ENCODE data around the gene ROR2.

Gene ROR2

DNA sequence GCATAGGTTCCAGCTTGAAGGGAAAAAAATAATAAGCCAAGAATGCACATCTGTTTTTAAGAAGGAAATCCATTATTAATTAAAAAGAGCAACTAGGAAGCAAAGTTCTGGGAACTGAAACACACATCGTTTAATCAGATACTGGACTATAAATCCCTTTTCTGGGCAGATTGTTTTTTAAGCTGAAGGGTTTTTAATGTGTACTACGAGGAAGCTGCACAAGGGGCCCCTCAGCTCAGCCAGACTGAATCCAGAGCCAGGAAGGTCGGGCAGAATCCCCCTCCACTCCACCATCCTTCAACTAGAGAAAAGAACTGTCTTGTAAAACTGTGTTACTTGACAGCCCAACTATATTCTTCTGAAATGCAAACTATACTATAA, 49.2 kb downstream of the ROR2 start:
- DNase-seq (ENCODE audit: low read depth in 2 of 2), result no peak

DNA sequence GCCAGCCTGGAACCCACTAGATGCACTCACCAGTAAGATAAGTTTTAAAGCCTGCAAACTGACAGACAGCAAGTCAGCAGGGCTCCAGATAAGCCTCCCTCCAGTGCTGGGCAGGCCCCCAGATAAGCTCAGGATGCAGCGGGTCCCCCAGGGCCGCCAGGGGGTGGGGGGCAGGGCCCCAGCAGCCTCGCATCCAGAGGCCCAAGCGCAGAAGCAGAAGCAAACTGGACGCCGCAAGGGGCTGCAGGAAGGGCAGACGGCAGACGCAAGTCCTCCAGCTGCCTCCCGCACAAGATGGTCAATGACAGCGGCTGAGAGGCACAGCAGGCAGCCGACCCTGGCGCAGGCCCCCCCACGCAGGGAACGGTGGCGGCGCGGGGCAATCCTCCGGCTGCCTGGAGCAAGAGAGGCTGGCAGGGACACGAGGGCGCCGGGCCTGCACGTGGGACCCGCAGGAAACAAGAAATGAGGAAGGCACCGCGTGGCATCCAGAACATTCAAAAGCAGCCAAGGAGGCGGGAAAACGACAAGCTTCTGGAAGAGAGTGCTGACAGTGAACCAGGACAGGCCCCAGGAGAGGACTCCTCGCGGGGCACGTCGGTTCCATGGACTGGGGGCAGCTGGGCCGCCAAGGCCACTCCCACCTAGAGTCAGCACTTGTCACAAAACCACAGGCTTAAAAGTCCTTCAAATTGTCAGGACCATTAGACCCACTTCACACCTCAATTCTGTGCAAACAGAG, 49.8 kb downstream of the ROR2 start:
- DNase-seq (ENCODE audit: low read depth in 2 of 2), result no peak

DNA sequence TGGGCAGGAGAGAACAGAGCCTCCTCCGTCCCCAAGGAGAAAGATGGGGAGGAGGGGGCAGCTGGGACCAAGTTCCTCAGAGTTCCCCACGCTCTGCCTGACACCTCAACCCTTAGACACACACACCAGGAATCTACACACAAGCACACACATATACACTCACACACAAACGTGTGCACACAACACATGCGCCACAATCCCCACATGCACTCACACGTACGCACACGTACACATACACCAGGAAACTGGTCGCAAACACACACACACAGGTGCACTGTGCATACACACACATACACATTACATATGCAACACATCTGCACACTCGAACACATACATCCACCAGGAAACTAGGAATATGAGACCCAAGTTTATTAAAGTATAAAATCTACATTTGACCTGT, 50.4 kb downstream of the ROR2 start:
- no peak for DNase-seq (ENCODE audit: low read depth in 2 of 2)

DNA sequence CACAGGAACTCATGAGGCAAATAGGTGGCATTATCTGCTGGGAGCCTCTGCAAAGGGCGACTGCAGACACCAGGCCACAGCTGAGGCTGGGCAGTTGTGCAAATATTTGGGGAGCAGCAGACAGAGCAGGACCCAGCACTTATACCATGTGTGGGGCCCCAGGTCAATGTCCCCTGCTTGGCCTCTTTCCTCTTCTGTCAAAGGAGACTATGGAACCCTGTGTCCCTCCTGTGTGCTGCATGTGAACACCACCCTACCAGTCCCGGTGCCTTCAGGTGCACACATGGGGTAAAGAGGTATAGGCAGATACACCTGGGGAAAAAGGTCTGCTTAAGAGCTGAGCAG, 50.8 kb downstream of the ROR2 start:
- DNase-seq (ENCODE audit: low read depth in 2 of 2), result no peak

DNA sequence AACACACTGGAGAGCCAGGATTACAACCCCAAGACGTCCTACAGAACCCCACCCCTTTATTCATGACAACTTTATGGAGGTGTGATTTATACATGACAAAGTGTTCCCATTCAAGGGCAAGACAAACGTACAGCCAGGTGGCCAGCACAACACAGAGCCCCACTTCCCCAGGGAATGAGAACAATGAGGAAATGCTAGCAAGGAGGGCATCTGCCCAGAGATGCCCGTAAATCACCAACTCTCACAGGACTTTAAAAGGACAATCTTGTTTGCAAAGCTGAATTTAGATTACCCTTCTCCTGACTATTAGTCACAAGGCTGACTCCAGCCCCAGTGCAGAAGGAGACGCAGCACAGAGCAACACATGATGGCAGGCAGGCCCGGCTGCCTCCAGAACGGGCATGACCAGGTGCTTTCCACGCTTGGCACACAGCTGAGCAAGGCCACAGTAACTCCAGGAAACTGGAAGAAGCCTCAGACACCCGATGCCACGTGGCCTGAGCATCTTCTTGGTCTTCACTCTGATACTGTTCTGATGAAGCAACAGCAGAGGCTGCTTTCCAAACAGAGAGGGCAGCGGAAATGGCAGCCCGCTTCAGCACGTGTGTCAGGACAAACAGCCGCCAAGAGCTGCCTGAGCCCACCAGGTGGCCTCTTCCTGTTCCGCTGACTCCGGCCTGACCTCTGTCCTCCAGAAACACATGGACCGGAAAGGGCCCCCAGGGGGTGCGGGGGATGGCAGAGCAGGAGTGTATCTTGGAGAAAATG, 51.4 kb downstream of the ROR2 start:
- no peak for DNase-seq (ENCODE audit: low read depth in 2 of 2)

DNA sequence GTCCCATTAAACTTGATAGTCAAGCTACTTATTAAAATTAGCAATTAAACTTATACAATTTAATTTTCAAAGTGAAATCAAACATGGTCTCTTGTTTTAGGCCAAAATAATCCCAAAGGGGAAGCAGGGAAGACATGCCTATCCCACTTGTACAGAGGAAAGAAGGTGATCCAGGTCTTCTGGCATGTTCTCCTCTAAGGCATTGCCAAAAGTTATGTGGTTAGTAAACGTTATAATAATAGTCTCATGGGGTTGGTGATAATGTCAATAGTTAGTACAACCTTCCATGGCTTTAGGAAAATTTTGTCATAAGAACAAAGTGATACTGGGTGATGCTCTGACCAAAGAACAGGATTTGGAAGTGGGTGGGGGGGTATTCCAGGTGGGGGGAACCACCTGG, 52.8 kb downstream of the ROR2 start:
- DNase-seq (ENCODE audit: low read depth in 2 of 2), result no peak

DNA sequence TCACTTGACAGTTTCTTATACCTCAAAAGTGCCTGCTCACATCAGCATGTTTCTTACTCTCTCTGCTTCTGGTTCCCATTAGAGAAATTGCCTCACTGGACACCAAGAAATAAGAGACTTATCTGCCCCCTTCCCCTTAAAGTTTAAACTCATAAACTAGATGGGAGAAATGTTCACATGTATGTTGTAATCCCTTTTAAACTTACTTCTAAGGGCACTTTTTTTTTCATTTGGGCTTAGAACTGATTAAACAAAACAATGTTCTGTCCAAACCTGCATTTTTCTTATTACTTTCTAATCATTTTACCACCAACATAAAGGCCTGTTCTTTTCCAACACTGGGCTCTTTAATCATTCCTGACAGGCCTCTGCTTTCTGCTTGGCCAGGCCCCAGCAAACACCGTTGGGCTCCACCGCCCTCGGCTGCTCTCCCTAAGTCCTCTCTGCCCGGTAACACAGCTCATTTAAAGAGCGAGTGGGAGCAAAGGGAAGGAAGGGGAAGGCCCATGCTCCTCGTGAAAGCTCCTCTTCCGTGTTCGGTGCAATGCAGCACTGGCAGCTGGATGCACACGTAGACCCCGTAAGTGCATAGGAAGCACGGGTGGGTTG, 53.4 kb downstream of the ROR2 start:
- DNase-seq (ENCODE audit: low read depth in 2 of 2), result no peak

DNA sequence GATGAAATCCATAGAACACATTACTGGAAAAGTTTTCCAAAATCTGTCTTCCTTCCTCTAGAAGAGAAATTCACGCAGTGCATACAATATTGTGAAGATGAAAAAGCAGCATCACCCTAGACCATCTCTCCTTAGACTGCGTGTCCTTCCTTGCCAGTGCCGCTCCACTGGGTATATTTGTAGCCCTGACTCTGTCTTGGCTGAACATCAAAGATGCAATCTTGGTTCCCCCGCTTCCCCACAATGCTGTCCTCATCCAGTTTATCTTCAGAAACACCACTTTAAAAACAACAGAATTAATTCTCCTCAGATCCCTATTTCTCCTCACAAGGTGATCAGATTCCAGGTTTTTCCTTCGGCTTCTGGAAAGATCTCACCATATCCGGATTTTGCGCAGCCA, 53.9 kb downstream of the ROR2 start:
- DNase-seq (ENCODE audit: low read depth in 2 of 2), result no peak

DNA sequence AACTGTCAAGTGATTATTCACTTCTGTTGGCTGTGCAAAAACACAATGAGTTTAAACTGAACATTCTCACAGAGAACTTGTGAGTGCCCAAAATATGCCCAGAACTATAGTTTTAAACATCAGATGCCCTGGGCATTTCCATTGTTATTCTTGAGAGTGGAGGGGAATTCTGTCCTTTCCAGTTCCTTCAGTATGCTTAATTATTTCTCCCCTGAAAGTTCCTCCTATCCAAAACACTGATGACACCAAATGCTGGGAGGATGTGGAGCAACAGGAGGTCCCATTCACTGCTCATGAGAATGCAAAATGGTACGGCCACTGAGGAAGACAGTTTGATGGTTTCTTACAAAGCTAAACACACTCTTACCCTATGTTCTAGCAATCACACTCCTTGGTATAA, 55.5 kb downstream of the ROR2 start:
- no peak for DNase-seq (ENCODE audit: low read depth in 2 of 2)

DNA sequence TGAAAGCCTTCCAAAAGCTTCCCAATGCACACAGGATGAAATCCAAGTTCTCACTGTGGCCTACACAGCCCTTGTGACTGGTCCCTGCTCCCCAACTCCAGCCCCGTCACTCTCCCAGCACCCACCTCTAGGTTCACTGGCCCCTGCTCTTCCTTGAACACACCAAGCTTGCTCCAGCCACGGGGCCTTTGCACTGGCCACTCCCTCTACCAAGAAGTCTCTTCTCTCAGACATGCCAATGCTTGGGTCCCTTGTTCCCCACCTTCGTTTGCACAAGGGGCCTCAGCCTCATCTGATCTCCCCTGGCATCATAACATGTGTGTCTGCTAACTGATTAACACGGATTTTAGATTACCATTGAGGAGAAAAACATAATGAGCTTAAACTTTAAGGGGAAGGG, 56.0 kb downstream of the ROR2 start:
- no peak for DNase-seq (ENCODE audit: low read depth in 2 of 2)

DNA sequence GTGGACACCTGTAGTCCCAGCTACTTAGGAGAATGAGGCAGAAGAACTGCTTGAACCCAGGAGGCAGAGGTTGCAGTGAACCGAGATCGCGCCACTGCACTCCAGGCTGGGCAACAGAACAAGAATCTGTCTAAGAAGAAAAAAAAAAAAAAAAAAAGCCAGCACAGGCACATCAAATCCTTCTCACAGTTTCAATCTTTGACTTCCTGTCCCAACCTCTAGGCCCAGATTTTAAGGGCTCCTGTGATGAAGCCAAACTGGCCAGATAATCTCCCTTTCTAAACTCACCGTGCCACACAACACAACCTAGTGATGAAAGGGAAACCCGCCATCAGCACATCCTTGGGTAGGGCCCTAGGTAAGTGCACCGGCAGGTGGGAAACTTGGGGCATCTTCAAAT, 58.1 kb downstream of the ROR2 start:
- no peak for DNase-seq (ENCODE audit: low read depth in 2 of 2)

DNA sequence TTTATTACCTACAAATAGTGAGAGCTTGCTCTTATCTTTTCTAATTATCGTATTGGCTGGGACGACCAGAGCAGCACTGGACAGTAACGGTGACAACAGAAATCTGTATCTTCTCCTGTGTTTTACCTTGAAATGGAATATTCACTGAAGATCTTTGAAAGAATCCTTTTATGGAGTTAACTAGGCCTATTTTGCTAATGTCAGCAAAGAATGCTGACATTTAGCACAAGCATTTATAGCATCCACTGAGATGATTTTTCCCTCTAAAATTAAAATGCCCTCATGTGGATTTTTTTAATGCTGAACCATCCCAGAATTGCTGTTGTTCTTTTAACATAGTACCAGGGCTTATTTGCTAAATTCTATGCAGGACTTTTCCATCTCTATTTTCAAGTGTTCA, 59.4 kb downstream of the ROR2 start:
- DNase-seq (ENCODE audit: low read depth in 2 of 2), result no peak

DNA sequence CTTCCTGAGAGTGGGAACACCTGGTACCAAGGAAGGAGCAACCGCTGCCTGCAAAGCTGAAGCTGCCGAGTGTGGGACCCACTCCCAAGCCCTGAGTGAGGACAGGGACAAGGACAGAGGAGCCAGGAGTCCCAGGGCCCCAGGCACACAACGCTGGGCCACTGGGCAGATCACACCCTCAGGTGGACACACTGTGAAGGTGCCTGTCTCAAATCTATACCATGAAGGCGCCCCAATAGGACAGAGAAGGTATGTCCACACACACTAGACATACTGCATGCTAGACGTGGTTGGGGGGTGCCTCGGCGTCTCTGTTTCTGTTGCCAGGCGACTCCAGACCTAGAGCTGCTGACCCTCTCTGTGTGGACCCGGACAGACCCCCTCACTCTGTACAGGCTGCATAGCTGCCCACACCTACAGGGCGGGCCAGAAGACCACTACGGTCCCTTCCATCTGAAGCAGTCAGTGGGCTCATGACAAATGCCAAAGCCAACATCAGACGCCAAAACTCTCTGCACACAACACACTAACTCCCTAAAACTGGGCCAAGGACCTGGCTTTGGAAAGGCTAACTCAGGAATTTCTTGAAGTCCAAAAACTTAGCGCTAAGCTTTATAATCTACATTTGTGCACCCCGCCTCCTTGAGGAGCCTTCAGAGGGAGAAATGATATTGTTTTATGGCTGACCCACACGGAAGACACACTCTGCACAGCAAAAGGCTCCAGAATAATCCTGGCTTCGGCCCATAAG, 60.7 kb downstream of the ROR2 start:
- DNase-seq (ENCODE audit: low read depth in 2 of 2), result no peak

DNA sequence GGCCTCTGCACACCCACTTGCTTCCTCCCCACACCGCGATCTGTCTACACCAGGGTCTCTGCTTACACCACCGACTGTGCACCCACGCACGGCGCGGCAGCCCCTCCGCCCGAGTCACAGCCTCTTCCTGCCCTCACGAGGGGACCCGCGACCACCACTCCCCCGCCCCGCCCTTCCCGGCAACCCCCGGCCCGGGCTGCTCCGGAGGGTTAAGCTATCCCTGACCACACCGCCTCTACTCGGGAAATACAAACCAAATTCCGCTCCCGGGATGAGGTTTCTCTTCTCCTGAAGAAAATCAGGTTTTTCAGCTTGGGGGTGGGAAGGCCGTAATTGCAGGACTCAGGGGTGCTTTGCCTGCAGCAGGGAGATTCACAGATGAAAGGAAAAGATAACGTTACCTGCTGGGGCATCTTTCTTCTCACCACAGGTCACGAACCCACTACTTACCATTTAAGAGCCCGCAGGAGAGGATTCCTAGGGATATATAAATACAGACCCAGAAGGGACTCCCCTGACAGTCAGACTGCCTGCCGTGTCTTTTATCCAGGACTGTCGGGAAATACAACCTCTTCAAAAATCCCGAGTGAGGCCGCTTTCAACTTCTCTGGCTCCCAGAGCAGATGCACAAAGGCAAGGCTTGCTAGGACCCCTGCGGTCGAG, 63.5 kb downstream of the ROR2 start:
- no peak for DNase-seq (ENCODE audit: low read depth in 2 of 2)

DNA sequence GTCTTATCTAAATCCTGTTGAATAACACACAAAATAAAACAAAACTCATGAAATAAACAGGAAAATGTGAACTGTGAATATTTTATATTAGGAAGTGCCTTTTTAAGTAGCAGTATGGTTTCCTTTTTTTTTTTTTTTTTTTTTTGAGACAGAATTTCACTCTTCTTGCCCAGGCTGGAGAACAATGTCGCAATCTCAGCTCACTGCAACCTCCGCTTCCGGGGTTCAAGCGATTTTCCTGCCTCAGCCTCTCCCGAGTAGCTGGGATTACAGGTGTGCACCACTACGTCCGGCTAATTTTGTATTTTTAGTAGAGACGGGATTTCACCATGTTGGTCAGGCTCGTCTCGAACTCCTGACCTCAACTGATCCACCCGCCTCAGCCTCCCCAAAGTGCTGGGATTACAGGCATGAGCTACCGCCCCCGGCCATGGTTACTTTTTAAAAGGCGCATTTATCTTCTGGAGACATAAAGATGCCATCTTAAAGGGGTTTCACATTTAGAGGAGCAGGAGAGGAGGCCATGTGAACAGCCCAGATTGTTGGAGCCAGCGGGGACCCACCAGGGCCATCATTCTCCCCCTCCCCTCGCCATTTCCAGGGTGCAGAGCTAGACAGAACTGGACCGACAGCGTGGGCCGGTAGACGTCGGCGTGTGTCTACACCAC, 64.1 kb downstream of the ROR2 start:
- DNase-seq (ENCODE audit: low read depth in 2 of 2), result no peak

DNA sequence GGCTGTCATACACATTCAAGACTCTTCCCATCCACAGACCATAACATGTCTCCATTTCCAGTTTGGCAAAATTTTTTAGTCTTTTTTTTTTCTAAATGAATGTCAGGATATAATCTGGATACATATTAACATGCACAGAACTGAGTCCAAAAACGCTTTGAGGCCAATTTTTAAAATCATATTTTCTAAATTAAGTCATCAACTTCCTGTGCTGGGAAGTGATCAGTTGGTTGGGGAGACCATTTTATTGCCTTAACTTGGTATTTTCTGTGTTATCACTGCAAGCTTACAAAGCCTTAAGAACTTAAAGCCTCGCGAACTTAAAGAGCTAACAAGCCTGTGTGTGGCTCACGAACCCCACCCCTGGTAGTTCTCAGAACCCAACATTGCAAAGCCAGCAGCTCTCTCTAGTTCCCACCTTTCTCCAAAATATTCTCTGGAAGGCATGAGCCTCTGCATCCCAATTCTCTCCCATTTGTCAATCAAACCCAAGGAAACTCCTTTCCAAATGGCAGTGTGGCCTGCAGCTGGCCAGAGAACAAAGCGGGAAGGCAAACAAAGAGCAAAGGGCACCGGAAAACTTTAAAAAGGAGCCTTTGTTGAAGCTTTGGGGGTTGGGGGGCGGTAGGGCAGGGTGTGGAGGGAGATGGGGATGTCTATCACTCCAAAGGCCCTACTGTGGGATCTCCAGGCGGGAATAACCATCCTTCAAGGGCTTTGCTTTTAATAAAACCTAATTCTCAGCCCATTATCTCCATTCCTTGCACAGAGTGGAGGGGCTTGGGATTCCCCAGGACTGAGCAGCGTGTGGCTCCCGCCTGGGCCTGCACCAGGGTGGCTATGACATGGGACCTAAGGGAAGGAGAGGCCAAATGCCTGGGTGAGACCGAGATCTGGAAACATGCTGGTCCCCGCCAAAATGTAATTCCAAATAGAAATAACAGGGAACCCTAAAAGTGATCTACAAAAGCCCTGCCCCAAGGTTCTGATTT, 65.0 kb downstream of the ROR2 start:
- no peak for DNase-seq (ENCODE audit: low read depth in 2 of 2)

DNA sequence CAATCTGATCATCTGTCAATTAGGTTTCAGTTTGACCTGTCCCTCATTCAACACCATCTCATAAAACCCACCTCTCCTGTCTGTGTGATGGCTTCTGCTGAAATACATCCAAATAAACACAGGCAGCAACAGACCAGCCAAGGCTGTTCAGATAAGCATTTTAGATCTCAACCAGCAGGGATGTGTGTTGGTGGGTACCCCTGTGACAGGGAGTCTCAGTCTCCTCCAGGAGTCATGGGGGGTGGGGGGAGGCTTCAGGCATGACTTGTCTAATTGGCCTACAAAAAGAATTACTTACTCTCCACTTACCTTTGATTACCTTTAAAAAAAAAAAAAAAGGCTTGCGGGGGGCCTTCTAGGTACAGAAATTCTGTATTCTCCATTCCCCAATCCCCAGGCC, 65.9 kb downstream of the ROR2 start:
- no peak for DNase-seq (ENCODE audit: low read depth in 2 of 2)

DNA sequence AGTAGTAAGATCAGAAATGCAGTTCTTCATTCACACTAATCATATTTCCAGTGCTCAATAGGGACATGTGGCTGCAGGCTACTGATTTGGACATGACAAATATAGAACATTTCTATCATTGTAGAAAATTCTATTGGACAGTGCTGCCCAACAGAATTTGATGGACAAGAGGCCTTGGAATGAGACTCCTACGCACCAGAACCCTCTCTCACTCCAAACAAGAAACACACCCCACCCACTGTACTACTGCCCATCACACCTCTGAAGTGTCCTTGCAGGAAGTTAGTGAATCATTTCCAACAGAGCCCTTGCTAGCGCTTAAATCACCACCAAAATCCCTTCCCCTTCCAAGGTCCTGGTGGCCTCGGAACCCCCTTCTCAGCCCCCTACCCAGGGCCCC, 66.5 kb downstream of the ROR2 start:
- no peak for DNase-seq (ENCODE audit: low read depth in 2 of 2)

DNA sequence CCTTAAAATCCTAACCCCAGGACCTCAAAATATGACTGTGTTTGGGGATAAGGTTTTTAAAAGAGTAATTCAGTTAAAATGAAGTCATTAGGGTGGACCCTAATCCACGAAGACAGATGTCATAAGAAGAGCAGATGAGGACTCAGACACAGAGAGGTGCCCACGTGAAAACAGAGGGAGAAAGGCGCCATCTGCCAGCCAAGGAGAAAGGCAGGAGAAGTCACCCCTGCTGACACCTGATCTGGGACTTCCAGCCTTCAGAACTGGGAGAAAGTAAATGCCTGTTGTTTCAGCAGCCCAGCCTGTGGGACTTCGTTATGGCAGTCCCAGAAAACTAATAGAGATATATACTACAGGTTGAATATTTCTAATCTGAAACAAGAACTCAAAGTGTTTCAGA, 67.4 kb downstream of the ROR2 start:
- DNase-seq (ENCODE audit: low read depth in 2 of 2), result no peak

DNA sequence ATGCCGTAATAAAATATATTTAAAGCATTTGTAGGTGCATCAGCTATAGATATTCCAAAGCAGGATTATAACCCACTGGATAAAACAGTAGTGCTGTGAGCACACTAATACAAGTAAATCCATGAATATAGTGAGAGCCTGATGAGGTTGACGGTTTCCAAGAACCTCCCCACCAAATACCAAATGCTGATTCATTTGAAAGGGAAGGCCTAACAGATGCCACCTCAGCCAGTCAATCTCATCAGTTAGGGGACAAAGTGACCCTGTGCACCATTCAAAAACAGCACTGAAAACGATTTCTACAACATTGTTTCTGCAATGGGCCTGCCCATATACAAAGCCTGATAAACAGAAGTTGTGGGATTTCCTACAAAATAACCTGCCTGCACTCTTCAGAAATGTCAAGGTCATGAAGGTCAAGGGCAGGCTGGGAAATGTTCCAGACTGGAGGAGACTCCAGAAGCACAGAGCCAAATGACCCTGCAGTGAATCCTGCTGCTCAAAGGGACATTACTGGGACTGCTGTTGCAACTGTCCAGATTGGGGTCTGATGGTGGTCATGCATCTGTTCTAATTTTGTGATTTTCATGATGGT, 69.6 kb downstream of the ROR2 start:
- DNase-seq (ENCODE audit: low read depth in 2 of 2), result no peak

Measured in stimulated activated CD8-positive, alpha-beta memory T cell treated with anti-CD3 and anti-CD28 coated beads, Interleukin-2, amount 100 ng/mL, for 1 hour (primary cell).